ENCODE measurements around the gene ACOD1.

GRCh38 chr13:76927955-76928354, 20.4 kb upstream of the ACOD1 start:
- TF ChIP-seq CTCF (IDR thresholded peaks at IDR 0.05) (no peak), POLR2A (IDR thresholded peaks at IDR 0.05) (no peak), POLR2AphosphoS5 (IDR thresholded peaks at IDR 0.05; ENCODE audit: insufficient read depth in 1 of 2, low read depth in 1 of 2) (no peak)
